Liver (tissue), 9 donors: ENCODE measurements around the gene CRHR2. TPM values are rescaled to one million over a fixed set of nuclear protein-coding genes. Genes with fewer than 3 reads are reported as not detected.

Experiments used
- DNase-seq: peaks from one replicate; pipeline ENCODE4 v3.0.0-alpha.2; 2017; ENCODE audit warnings: low spot score
- H3K27ac ChIP-seq, 2 donors: one replicate each; pipeline ENCODE4 v1.7.0; 2013; ENCODE audit warnings: inconsistent platforms in 2 of 2, low read length in 2 of 2, control low read depth in 1 of 2, low read depth in 1 of 2, mild to moderate bottlenecking in 1 of 2
- H3K27me3 ChIP-seq, 4 donors: one replicate each; pipeline versions ENCODE4 v1.6.1 to v1.7.0; 2013; ENCODE audit warnings: low read length in 3 of 4, inconsistent platforms in 1 of 4, mild to moderate bottlenecking in 1 of 4, moderate library complexity in 1 of 4; ENCODE audit not compliant: control insufficient read depth in 4 of 4, insufficient read depth in 4 of 4
- H3K36me3 ChIP-seq, 4 donors: one replicate each; pipeline versions ENCODE4 v1.6.1 to v1.7.0; 2013; ENCODE audit warnings: low read length in 3 of 4, mild to moderate bottlenecking in 3 of 4, low read depth in 1 of 4, moderate library complexity in 1 of 4; ENCODE audit not compliant: control insufficient read depth in 4 of 4, insufficient read depth in 3 of 4
- H3K4me1 ChIP-seq, 4 donors: one replicate each; pipeline versions ENCODE4 v1.6.1 to v1.7.0; 2013; ENCODE audit warnings: low read length in 3 of 4, mild to moderate bottlenecking in 3 of 4, moderate library complexity in 1 of 4; ENCODE audit not compliant: control insufficient read depth in 4 of 4, insufficient read depth in 4 of 4
- H3K4me3 ChIP-seq, 3 donors: one replicate each; pipeline versions ENCODE4 v1.6.1 to v1.7.0; 2013; ENCODE audit warnings: low read length in 3 of 3, control low read depth in 1 of 3, low read depth in 1 of 3, mild to moderate bottlenecking in 1 of 3
- H3K9ac ChIP-seq, 2 donors: one replicate each; pipeline ENCODE4 v1.7.0; 2013; ENCODE audit warnings: low read length in 2 of 2, mild to moderate bottlenecking in 2 of 2, moderate library complexity in 2 of 2, control low read depth in 1 of 2, low read depth in 1 of 2
- H3K9me3 ChIP-seq, 4 donors: one replicate each; pipeline versions ENCODE4 v1.6.1 to v1.7.0; 2013; ENCODE audit warnings: low read length in 3 of 4; ENCODE audit not compliant: control insufficient read depth in 4 of 4
- EGR1 ChIP-seq, 2 donors: IDR thresholded peaks; 2 replicates each; pipeline ENCODE4 v1.6.1; 2016 to 2018; ENCODE audit warnings: antibody characterized with exemption in 2 of 2, low read depth in 2 of 2
- FOXA1 ChIP-seq: IDR thresholded peaks from 2 replicates; pipeline ENCODE4 v1.6.1; 2016; ENCODE audit warnings: antibody characterized with exemption
- FOXA2 ChIP-seq: IDR thresholded peaks from 2 replicates; pipeline ENCODE4 v1.6.1; 2016; ENCODE audit warnings: antibody characterized with exemption
- GABPA ChIP-seq, 2 donors: IDR thresholded peaks in 1 of 2; conservative IDR thresholded peaks in 1 of 2; 2 replicates each; pipeline ENCODE4 v1.6.1; 2016; ENCODE audit warnings: antibody characterized with exemption in 2 of 2, mild to moderate bottlenecking in 1 of 2, moderate library complexity in 1 of 2
- HNF4A ChIP-seq, 2 donors: conservative IDR thresholded peaks; 2 replicates each; pipeline ENCODE4 v1.6.1; 2016; ENCODE audit warnings: antibody characterized with exemption in 2 of 2, mild to moderate bottlenecking in 2 of 2
- HNF4G ChIP-seq: IDR thresholded peaks from 2 replicates; pipeline ENCODE4 v1.6.1; 2016; ENCODE audit warnings: antibody characterized with exemption
- JUND ChIP-seq, 2 donors: IDR thresholded peaks; 2 replicates each; pipeline ENCODE4 v1.6.1; 2016; ENCODE audit warnings: antibody characterized with exemption in 2 of 2
- NR2F2 ChIP-seq: IDR thresholded peaks from 2 replicates; pipeline ENCODE4 v1.6.1; 2016; ENCODE audit warnings: antibody characterized with exemption
- RAD21 ChIP-seq, 2 donors: IDR thresholded peaks; 2 replicates each; pipeline ENCODE4 v1.6.1; 2016; ENCODE audit warnings: antibody characterized with exemption in 2 of 2, mild to moderate bottlenecking in 2 of 2
- RXRA ChIP-seq, 2 donors: IDR thresholded peaks; 2 replicates each; pipeline ENCODE4 v1.6.1; 2017 to 2018; ENCODE audit warnings: antibody characterized with exemption in 2 of 2, mild to moderate bottlenecking in 1 of 2
- SP1 ChIP-seq: IDR thresholded peaks from 2 replicates; pipeline ENCODE4 v1.6.1; 2018; ENCODE audit warnings: antibody characterized with exemption, mild to moderate bottlenecking
- TAF1 ChIP-seq: conservative IDR thresholded peaks from 2 replicates; pipeline ENCODE4 v1.6.1; 2016; ENCODE audit warnings: antibody characterized with exemption, mild to moderate bottlenecking
- YY1 ChIP-seq: IDR thresholded peaks from 2 replicates; pipeline ENCODE4 v1.6.1; 2016; ENCODE audit warnings: antibody characterized with exemption, mild to moderate bottlenecking
- WGBS: extraction: QIAGEN DNeasy Blood & Tissue Kit; methylation state at CpG from one replicate; pipeline ENCODE4 v1.1.7; 2013; 5-methylcytosine and 5-hydroxymethylcytosine counted together
- polyA plus RNA-seq, 2 donors: library from polyadenylated mRNA; stranded (reverse) in 1 of 2; unstranded in 1 of 2; fragments of 200-250 nt in 1 of 2; fragments of >200 nt in 1 of 2; fragmentation: Nextera tagmentation in 1 of 2; extraction: Ambion mirVana in 1 of 2; gene quantifications; one replicate each; pipeline versions ENCODE4 v1.2.1 to v1.2.3, GENCODE V29; 2013 to 2015
- total RNA-seq, 2 donors: library from RNA; depleted of rRNA; stranded (reverse); fragments of >200 nt; gene quantifications; one replicate each; pipeline ENCODE4 v1.2.3, GENCODE V29; 2014
- TF ChIP-seq, protein P1 (sequence below): IDR thresholded peaks from 2 replicates; pipeline ENCODE4 v1.6.1; 2016; ENCODE audit warnings: antibody characterized with exemption
- TF ChIP-seq, protein P2 (sequence below): fragments of 150-350 bp; IDR thresholded peaks from 2 replicates; pipeline ENCODE4 v1.5.1; 2017; ENCODE audit warnings: improper control_type of control experiment, low read depth, low read length; ENCODE audit not compliant: missing input control
- TF ChIP-seq, protein P3 (sequence below): IDR thresholded peaks from 2 replicates; pipeline ENCODE4 v1.6.1; 2016; ENCODE audit warnings: antibody characterized with exemption
- TF ChIP-seq, protein P4 (sequence below): IDR thresholded peaks from 2 replicates; pipeline ENCODE4 v1.6.1; 2016; ENCODE audit warnings: antibody characterized with exemption, mild to moderate bottlenecking
- TF ChIP-seq, protein P5 (sequence below): IDR thresholded peaks from 2 replicates; pipeline ENCODE4 v1.6.1; 2016; ENCODE audit warnings: antibody characterized with exemption
- donor health status: healthy.
- donor health status: healthy.
- donor health status: healthy.
- donor health status: healthy.
- donor health status: healthy.

Gene CRHR2
- total and polyA plus RNA-seq, 4 donors = not detected

DNA sequence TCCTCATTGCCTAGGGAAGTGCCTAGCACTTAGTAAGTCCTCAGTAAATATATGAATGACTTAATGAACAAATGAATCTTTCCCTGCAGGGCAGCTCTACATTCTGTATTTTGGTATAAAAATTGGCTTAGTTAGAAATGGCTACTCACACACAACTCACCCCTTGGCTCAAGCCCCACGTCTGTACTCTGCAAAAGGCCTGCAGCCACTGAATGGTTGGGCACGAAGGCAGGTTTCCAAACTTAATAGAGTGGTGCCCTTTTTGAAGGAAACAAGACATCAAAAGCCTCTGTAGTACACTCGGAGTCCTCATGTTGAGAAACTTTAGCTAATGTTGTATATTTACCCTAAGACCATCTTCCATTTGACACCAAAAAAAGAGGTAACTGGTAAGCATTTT is 36.6 kb downstream of the CRHR2 start:
- Histone ChIP-seq H3K27me3 (no peaks in the 10 kb centered on the region), H3K9me3 (no peaks in the 10 kb centered on the region), H3K9ac (no peak overlapping the region), H3K27ac (no peak overlapping the region), H3K4me3 (no peak overlapping the region), H3K36me3 (peaks cover 0 to 4% (median 0%) of the 10 kb centered on the region in 4 donors), H3K4me1 (no peaks in the 10 kb centered on the region)
- 94% methylated on average over 3 of the region's 3 CpGs for WGBS
- TF ChIP-seq NR2F2 = no peak
- TF ChIP-seq, protein P1, sequence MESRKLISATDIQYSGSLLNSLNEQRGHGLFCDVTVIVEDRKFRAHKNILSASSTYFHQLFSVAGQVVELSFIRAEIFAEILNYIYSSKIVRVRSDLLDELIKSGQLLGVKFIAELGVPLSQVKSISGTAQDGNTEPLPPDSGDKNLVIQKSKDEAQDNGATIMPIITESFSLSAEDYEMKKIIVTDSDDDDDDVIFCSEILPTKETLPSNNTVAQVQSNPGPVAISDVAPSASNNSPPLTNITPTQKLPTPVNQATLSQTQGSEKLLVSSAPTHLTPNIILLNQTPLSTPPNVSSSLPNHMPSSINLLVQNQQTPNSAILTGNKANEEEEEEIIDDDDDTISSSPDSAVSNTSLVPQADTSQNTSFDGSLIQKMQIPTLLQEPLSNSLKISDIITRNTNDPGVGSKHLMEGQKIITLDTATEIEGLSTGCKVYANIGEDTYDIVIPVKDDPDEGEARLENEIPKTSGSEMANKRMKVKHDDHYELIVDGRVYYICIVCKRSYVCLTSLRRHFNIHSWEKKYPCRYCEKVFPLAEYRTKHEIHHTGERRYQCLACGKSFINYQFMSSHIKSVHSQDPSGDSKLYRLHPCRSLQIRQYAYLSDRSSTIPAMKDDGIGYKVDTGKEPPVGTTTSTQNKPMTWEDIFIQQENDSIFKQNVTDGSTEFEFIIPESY = no peak
- TF ChIP-seq HNF4G = no peak
- TF ChIP-seq EGR1 (IDR thresholded peaks at IDR 0.05; ENCODE audit: low read depth in 2 of 2) = no peak
- no peak for TF ChIP-seq RXRA (IDR thresholded peaks at IDR 0.05)
- TF ChIP-seq JUND (IDR thresholded peaks at IDR 0.05) = no peak
- TF ChIP-seq, protein P2, sequence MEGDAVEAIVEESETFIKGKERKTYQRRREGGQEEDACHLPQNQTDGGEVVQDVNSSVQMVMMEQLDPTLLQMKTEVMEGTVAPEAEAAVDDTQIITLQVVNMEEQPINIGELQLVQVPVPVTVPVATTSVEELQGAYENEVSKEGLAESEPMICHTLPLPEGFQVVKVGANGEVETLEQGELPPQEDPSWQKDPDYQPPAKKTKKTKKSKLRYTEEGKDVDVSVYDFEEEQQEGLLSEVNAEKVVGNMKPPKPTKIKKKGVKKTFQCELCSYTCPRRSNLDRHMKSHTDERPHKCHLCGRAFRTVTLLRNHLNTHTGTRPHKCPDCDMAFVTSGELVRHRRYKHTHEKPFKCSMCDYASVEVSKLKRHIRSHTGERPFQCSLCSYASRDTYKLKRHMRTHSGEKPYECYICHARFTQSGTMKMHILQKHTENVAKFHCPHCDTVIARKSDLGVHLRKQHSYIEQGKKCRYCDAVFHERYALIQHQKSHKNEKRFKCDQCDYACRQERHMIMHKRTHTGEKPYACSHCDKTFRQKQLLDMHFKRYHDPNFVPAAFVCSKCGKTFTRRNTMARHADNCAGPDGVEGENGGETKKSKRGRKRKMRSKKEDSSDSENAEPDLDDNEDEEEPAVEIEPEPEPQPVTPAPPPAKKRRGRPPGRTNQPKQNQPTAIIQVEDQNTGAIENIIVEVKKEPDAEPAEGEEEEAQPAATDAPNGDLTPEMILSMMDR = no peak
- TF ChIP-seq SP1 = no peak
- TF ChIP-seq, protein P3, sequence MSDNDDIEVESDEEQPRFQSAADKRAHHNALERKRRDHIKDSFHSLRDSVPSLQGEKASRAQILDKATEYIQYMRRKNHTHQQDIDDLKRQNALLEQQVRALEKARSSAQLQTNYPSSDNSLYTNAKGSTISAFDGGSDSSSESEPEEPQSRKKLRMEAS = no peak
- TF ChIP-seq GABPA (IDR thresholded peaks at IDR 0.05 in 1 of 2, conservative IDR thresholded peaks at IDR 0.05 in 1 of 2) = no peak
- TF ChIP-seq TAF1 = no peak
- no peak for TF ChIP-seq RAD21 (IDR thresholded peaks at IDR 0.05)
- TF ChIP-seq, protein P4, sequence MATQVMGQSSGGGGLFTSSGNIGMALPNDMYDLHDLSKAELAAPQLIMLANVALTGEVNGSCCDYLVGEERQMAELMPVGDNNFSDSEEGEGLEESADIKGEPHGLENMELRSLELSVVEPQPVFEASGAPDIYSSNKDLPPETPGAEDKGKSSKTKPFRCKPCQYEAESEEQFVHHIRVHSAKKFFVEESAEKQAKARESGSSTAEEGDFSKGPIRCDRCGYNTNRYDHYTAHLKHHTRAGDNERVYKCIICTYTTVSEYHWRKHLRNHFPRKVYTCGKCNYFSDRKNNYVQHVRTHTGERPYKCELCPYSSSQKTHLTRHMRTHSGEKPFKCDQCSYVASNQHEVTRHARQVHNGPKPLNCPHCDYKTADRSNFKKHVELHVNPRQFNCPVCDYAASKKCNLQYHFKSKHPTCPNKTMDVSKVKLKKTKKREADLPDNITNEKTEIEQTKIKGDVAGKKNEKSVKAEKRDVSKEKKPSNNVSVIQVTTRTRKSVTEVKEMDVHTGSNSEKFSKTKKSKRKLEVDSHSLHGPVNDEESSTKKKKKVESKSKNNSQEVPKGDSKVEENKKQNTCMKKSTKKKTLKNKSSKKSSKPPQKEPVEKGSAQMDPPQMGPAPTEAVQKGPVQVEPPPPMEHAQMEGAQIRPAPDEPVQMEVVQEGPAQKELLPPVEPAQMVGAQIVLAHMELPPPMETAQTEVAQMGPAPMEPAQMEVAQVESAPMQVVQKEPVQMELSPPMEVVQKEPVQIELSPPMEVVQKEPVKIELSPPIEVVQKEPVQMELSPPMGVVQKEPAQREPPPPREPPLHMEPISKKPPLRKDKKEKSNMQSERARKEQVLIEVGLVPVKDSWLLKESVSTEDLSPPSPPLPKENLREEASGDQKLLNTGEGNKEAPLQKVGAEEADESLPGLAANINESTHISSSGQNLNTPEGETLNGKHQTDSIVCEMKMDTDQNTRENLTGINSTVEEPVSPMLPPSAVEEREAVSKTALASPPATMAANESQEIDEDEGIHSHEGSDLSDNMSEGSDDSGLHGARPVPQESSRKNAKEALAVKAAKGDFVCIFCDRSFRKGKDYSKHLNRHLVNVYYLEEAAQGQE = no peak
- no peak for TF ChIP-seq FOXA1
- TF ChIP-seq, protein P5, sequence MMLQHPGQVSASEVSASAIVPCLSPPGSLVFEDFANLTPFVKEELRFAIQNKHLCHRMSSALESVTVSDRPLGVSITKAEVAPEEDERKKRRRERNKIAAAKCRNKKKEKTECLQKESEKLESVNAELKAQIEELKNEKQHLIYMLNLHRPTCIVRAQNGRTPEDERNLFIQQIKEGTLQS = no peak
- TF ChIP-seq YY1 = no peak
- TF ChIP-seq FOXA2 = no peak
- TF ChIP-seq HNF4A (conservative IDR thresholded peaks at IDR 0.05) = no peak
- no peak for DNase-seq
